HUES48 (cell line): ENCODE measurements around the gene KRT38.

ENCODE experiments used
- H3K27ac ChIP-seq: one replicate; pipeline ENCODE4 v1.7.0; 2013; ENCODE audit warnings: low read depth, low read length, inconsistent platforms
- H3K27me3 ChIP-seq: 2 replicates; pipeline ENCODE4 v1.6.1; 2013; ENCODE audit warnings: mild to moderate bottlenecking, low read length; ENCODE audit not compliant: control insufficient read depth, insufficient read depth
- H3K36me3 ChIP-seq: 2 replicates; pipeline ENCODE4 v1.6.1; 2013; ENCODE audit warnings: low read length; ENCODE audit not compliant: control insufficient read depth, insufficient read depth
- H3K4me1 ChIP-seq: 2 replicates; pipeline ENCODE4 v1.6.1; 2013; ENCODE audit warnings: mild to moderate bottlenecking, low read length; ENCODE audit not compliant: control insufficient read depth, insufficient read depth
- H3K4me3 ChIP-seq: 2 replicates; pipeline ENCODE4 v1.5.1; 2013; ENCODE audit warnings: mild to moderate bottlenecking, low read depth, low read length
- H3K9ac ChIP-seq: 2 replicates; pipeline ENCODE4 v1.6.1; 2013; ENCODE audit warnings: mild to moderate bottlenecking, low read depth, low read length, moderate library complexity
- H3K9me3 ChIP-seq: 2 replicates; pipeline ENCODE4 v1.6.1; 2013; ENCODE audit warnings: low read length; ENCODE audit not compliant: control insufficient read depth, insufficient read depth

The KRT38 gene

GRCh38 chr17:41421617-41422016, 19.2 kb downstream of the KRT38 start:
- H3K36me3 ChIP-seq = no peaks in the 10 kb centered on the region
- no peak overlapping the region for H3K27ac ChIP-seq
- no peak overlapping the region for H3K4me3 ChIP-seq
- H3K4me1 ChIP-seq = 0 out of 2 replicates have a peak, but pooled peaks cover 3% of the 10 kb centered on the region
- no peaks in the 10 kb centered on the region for H3K9me3 ChIP-seq
- H3K27me3 ChIP-seq = no peaks in the 10 kb centered on the region
- H3K9ac ChIP-seq = no peak overlapping the region

GRCh38 chr17:41421116-41421515, 19.7 kb downstream of the KRT38 start:
- Histone ChIP-seq H3K4me1 (0 out of 2 replicates have a peak, but pooled peaks cover 3% of the 10 kb centered on the region), H3K27ac (no peak overlapping the region), H3K36me3 (no peaks in the 10 kb centered on the region), H3K9ac (no peak overlapping the region), H3K27me3 (no peaks in the 10 kb centered on the region), H3K4me3 (no peak overlapping the region), H3K9me3 (no peaks in the 10 kb centered on the region)

- no peak overlapping the region for H3K4me3 ChIP-seq
- H3K27ac ChIP-seq = no peak overlapping the region
- 0 out of 2 replicates have a peak, but pooled peaks cover 3% of the 10 kb centered on the region for H3K4me1 ChIP-seq
- no peak overlapping the region for H3K9ac ChIP-seq
- no peaks in the 10 kb centered on the region for H3K27me3 ChIP-seq
- H3K9me3 ChIP-seq = no peaks in the 10 kb centered on the region
- H3K36me3 ChIP-seq = no peaks in the 10 kb centered on the region
Measured at GRCh38 chr17:41420134-41420533, 20.6 kb downstream of the KRT38 start.

GRCh38 chr17:41419716-41420115, 21.1 kb downstream of the KRT38 start:
- Histone ChIP-seq H3K36me3 (no peaks in the 10 kb centered on the region), H3K4me1 (0 out of 2 replicates have a peak, but pooled peaks cover 3% of the 10 kb centered on the region), H3K9me3 (no peaks in the 10 kb centered on the region), H3K27ac (no peak overlapping the region), H3K9ac (no peak overlapping the region), H3K27me3 (no peaks in the 10 kb centered on the region), H3K4me3 (no peak overlapping the region)

- Histone ChIP-seq H3K4me1 (peaks cover 10% of the 10 kb centered on the region), H3K27ac (no peak overlapping the region), H3K9ac (no peak overlapping the region)
Measured at GRCh38 chr17:41418116-41418860, 22.5 kb downstream of the KRT38 start.

GRCh38 chr17:41417576-41418015, 23.2 kb downstream of the KRT38 start:
- Histone ChIP-seq H3K4me3 (no peak overlapping the region), H3K27ac (no peak overlapping the region), H3K36me3 (no peaks in the 10 kb centered on the region), H3K27me3 (no peaks in the 10 kb centered on the region), H3K9ac (no peak overlapping the region), H3K9me3 (no peaks in the 10 kb centered on the region), H3K4me1 (peaks cover 17% of the 10 kb centered on the region)

More at GRCh38 chr17:41418116-41418860, 22.5 kb downstream of the KRT38 start:
- no peak overlapping the region for H3K4me3 ChIP-seq
- H3K9me3 ChIP-seq = no peaks in the 10 kb centered on the region
- H3K27me3 ChIP-seq = no peaks in the 10 kb centered on the region
- H3K36me3 ChIP-seq = no peaks in the 10 kb centered on the region

GRCh38 chr17:41417127-41417526, 23.7 kb downstream of the KRT38 start:
- Histone ChIP-seq H3K36me3 (no peaks in the 10 kb centered on the region), H3K4me3 (no peak overlapping the region), H3K9me3 (no peaks in the 10 kb centered on the region), H3K27ac (no peak overlapping the region), H3K27me3 (no peaks in the 10 kb centered on the region), H3K4me1 (peaks cover 17% of the 10 kb centered on the region), H3K9ac (no peak overlapping the region)

GRCh38 chr17:41416479-41416878, 24.3 kb downstream of the KRT38 start:
- Histone ChIP-seq H3K4me3 (no peak overlapping the region), H3K27ac (no peak overlapping the region), H3K9me3 (no peaks in the 10 kb centered on the region), H3K36me3 (no peaks in the 10 kb centered on the region), H3K4me1 (peaks cover 17% of the 10 kb centered on the region), H3K27me3 (no peaks in the 10 kb centered on the region), H3K9ac (no peak overlapping the region)

- Histone ChIP-seq H3K4me3 (no peak overlapping the region), H3K9me3 (no peaks in the 10 kb centered on the region), H3K9ac (no peak overlapping the region), H3K27me3 (no peaks in the 10 kb centered on the region), H3K27ac (no peak overlapping the region), H3K4me1 (peaks cover 17% of the 10 kb centered on the region), H3K36me3 (no peaks in the 10 kb centered on the region)
Measured at GRCh38 chr17:41415833-41416335, 24.9 kb downstream of the KRT38 start.

- Histone ChIP-seq H3K27me3 (no peaks in the 10 kb centered on the region), H3K27ac (no peak overlapping the region), H3K9me3 (no peaks in the 10 kb centered on the region), H3K36me3 (no peaks in the 10 kb centered on the region), H3K9ac (no peak overlapping the region), H3K4me3 (no peak overlapping the region), H3K4me1 (peaks cover 17% of the 10 kb centered on the region)
Measured at GRCh38 chr17:41415411-41415810, 25.4 kb downstream of the KRT38 start.

- Histone ChIP-seq H3K4me3 (no peak overlapping the region), H3K9me3 (no peaks in the 10 kb centered on the region), H3K4me1 (peaks cover 17% of the 10 kb centered on the region), H3K27me3 (no peaks in the 10 kb centered on the region), H3K9ac (no peak overlapping the region), H3K36me3 (no peaks in the 10 kb centered on the region), H3K27ac (no peak overlapping the region)
Measured at GRCh38 chr17:41413982-41414381, 26.8 kb downstream of the KRT38 start.
